Limb (tissue), 2 donors: ENCODE data around the gene SHC3.

Experiments used
- DNase-seq, 2 donors: peaks; one replicate each; pipeline ENCODE4 v3.0.0-alpha.2; 2016; ENCODE audit errors: extremely low spot score in 2 of 2

Gene SHC3

DNA sequence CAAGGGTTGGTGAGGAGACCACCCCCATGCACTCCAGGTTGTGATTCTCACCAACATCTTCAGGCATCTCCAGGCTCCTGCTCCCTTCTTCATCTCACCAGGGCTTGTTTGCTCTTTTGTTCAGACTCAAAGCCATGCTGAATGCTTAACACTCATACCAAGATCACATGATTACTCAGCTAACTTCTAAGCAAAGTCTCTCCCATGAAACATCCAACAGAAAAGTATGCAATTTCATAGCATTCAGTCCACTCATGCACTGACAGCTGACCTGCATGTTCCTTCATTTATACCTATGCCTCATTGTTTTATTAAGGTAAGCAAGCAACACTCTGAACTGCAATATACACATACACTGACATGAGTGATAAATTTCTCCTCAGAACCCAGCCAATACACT is 69.0 kb downstream of the SHC3 start:
- no peak for DNase-seq

DNA sequence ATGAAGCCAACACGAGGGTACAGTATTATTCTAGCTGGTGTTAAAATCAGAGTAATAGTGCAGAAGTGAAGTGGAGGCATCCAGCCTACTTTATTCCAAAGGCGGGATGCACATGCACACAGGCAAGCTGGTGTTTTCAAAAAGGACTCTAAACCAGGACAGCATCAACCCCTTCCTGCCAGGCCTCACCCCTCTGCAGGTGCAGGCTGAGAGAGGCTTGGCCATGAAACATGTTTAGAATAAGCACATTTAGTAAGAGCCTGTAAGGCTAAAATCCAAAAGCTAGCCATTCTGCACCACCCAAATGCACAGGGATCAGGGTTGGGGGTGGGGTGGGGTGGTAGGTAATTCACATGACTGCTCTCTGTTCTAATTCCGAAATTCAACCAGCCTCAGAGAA is 71.2 kb downstream of the SHC3 start:
- no peak for DNase-seq

GRCh38 chr9:89106224-89106851 is 72.3 kb downstream of the SHC3 start:
- no peak for DNase-seq

GRCh38 chr9:89104821-89105220 is 73.8 kb downstream of the SHC3 start:
- no peak for DNase-seq

- no peak for DNase-seq
Measured at GRCh38 chr9:89097219-89097618, 81.4 kb downstream of the SHC3 start.

DNA sequence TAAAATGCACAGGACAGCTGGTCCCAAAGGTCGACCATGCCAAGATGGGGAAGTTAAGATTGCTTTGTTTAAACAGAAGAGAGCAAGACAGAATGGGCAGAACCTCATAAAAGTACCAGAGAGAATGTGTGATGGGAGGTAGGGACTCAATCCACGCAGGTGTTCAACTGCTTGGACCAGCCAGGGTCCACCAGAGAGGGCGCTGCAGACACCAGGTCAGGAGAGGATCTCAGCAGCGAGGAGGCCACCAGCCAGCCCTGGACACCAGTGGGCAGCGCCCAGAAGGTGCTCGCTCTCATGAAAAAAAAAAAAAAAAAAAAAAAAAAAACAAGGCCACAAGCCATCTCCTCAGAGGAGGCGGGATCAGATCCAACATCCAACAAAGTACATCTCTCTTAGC is 81.8 kb downstream of the SHC3 start:
- DNase-seq = no peak

GRCh38 chr9:89095761-89096528 is 82.7 kb downstream of the SHC3 start:
- no peak for DNase-seq

- no peak for DNase-seq
Measured at GRCh38 chr9:89093201-89093975, 85.2 kb downstream of the SHC3 start.

- DNase-seq = no peak
Measured at GRCh38 chr9:89089176-89089575, 89.4 kb downstream of the SHC3 start.

GRCh38 chr9:89083626-89084025 is 95.0 kb downstream of the SHC3 start:
- no peak for DNase-seq

DNA sequence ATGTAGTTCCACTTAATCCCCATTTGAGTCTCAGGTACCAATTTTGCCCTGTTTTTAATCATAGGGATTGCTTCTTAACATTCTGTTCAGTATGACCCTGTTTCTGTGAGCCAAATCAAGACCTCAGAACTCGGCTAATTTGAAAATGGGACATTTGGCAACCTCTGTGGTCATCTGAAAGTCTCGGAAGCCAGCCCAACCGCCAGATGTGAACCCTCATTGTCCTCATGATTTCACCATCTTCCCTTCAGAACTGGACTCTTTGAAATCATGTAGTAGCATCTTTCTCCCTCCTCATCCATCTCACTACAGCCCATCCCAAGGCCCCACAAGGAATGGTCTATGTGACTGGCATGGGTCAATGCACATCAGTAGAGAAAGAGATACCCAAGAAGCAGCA is 98.4 kb downstream of the SHC3 start:
- DNase-seq = no peak

GRCh38 chr9:89079391-89079790 is 99.2 kb downstream of the SHC3 start:
- DNase-seq = no peak

DNA sequence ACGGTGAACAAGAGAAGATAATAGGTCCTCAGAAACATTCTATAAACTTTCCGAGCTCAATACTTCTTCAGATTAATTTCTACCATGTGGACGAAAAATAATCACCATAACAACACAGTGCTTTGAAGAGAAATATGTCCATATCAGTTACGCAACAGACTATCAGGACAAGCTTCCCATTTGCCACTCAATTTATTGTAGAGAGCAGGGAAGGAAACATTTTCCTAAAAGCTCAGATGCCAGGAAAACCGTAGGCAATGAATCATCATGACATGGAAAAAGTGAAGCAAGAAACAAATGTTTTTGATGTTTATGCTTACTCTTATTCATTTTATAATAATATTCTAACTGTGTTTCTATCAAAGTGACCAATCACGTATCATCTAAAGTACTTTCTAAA is 99.8 kb downstream of the SHC3 start:
- DNase-seq = no peak

GRCh38 chr9:89078421-89078820 is 100.2 kb downstream of the SHC3 start:
- no peak for DNase-seq

DNA sequence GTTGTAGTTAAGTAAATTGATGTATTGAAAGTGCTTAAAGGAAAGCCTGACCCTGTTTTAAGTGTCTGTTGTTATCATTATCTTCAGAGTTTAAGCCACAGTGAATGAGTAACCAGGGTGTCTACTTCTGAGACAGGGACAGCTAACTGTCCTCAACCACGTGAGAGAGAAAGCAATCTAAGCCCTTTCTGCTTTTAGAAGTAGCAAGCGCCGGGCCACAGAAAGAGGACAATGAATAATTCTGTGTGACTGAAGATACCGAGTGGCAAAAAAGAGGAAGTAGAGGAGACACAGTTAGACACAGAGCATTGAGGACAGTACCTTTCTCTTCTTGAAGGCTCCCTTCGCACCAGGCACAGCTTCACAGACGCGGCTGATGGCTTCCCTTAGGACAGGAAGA is 101.1 kb downstream of the SHC3 start:
- DNase-seq = no peak

- DNase-seq = no peak
Measured at GRCh38 chr9:89073397-89073796, 105.2 kb downstream of the SHC3 start.

DNA sequence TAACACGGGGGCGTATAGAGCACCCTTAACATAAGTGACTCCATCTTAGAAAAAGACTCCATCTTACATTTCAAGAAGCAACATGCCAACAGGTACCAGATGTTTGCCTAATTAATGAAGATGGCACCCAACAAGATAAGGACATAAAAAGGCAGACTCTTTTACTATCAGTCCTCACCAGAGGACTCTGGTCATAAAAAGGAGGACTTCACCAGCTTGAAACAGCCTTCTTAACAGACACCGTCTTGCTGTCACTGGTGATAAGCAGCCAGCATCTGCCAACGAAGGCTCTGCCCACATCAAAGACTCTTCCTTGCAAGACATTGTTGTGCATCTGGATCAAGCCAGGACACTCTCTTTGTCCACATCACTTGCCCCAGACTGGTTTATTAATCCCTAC is 107.0 kb downstream of the SHC3 start:
- DNase-seq = no peak

DNA sequence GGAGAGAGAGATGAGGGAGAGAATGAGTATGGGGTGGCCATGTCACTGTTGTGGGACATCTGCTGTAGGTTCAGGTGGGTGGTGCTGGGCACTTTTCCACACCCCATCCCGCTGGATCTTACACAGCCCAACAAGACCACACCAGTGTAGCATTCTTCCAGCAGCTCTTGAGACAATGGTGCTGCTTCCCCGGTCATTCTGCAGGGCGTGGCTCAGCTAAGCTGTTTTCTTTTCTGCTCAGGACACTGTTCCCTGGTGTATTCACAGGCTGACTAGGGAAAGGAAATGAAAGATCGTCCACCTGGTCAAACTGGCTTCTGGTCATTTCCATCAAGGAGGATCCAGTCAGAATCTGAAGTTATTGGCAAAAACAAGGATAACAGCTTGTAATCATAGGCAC is 111.8 kb downstream of the SHC3 start:
- no peak for DNase-seq

DNA sequence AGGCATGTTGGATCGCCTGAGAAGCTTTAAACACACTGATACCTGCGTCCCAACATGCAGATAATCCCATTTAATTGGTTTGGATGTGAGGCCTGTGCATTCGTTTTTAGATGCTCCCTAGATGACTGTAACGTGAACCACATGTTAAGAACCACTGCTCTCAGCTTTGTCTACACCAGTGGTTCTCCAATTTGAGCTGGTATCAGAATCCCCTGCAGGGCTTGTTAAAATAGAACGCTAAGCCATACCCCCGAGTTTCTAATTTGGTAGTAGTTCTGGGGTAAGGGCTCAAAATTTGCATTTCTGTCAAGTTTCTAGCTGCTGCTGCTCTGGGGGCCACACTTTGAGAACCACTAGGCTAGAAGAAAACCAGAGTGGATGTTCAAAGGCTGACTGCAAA is 112.7 kb downstream of the SHC3 start:
- DNase-seq = no peak

DNA sequence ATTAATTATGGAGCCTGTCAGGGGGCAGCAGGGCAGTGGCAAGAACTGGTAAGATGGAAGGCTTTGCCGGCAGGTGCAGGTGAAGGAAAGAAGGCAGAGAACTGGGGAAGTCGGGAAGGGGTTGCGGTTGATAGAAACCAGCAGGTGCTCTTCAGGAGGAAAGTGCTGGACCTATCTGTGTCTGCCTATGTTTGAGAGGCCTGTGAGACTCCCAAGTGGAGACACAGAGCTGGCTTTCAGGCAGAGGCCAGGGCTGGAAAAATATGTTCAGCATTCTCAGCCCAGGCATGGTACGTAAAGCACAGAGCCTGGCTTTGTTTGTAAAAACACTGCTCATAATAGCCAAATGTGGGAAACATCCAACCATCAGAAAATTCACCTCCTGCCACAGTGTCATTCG is 117.8 kb downstream of the SHC3 start:
- DNase-seq = no peak

DNA sequence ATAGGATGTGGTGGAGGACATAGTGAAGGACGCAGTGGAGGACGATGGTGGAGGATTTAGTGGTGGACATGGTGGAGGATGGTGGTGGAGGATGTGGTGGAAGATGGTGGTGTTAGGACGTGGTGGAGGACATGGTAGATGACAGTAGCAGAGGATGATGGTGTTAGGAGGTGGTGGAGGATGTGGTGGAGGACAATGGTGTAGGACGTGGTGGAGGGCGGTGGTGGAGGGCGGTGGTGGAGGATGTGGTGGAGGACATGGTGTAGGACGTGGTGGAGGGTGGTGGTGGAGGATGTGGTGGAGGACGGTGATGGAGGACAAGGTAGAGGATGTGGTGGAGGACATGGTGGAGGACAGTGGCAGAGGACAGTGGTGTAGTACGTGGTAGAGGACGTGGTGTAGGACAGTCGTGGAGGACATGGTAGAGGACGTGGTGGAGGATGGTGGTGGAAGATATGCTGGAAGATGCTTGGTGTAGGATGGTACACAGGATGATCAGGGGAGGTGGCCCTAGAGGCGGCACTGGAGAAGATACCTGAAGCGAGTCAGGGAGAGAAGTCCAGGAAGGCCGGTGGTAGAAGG is 118.6 kb downstream of the SHC3 start:
- DNase-seq = no peak

DNA sequence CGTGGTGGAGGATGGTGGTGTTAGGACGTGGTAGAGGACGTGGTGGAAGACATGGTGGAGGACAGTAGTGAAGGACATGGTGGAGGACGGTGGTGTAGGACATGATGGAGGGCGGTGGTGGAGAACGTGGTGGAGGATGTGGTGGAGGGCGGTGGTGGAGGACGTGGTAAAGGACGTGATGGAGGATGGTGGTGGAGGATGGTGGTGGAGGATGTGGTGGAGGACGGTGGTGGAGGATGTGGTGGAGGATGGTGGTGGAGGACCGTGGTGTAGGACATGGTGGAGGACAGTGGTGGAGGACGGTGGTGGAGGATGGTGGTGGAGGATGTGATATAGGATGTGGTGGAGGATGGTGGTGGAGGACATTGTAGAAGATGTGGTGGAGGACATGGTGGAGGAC is 119.7 kb downstream of the SHC3 start:
- no peak for DNase-seq
